GM19324 (cell line): ENCODE measurements around the gene TNIK.
A peak's percentile ranks its signal among the peaks of the same experiment; 100 is the strongest.

Experiments used
- ATAC-seq: cut with Tn5 transposase; IDR thresholded peaks from one replicate; pipeline ENCODE4 v1.9.1; 2021; ENCODE audit warnings: mild to moderate bottlenecking, moderate library complexity; ENCODE audit not compliant: unreplicated experiment, low FRiP score

TNIK gene

DNA sequence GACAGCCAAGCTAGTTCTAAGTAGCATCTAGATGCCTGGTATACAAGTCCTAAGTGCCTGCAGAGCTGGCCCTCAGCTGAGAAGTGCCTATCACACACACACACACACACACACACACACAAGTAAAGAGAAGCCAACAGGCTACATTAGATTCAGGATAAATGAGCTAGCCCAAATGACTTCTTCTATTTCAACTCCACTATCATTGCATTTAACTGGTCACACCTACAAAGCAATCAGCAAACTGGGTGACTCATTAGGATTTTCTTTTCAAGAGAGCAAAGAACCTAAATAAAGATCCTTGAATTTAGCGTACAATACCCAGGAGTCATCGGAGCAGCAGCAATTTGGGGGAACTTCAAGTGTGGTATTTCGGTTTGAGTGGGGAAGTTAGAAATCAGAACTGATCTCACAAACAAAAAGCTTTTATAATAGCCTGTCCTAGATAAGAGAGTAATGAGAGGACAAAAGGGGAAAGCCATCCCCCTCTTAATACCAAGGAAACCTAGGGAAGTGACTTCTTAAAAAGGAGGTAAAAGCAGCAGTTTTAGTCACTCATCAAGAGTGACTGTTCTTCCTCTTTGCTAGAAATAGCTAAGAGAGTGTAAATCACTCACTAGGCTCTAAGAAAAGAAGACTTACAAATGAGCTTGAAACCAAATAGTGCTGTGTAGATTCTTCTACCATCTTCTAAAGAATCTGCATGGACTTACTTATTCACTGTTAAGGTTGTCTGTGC is 112.7 kb downstream of the TNIK start:
- peak; percentile 58 for ATAC-seq

DNA sequence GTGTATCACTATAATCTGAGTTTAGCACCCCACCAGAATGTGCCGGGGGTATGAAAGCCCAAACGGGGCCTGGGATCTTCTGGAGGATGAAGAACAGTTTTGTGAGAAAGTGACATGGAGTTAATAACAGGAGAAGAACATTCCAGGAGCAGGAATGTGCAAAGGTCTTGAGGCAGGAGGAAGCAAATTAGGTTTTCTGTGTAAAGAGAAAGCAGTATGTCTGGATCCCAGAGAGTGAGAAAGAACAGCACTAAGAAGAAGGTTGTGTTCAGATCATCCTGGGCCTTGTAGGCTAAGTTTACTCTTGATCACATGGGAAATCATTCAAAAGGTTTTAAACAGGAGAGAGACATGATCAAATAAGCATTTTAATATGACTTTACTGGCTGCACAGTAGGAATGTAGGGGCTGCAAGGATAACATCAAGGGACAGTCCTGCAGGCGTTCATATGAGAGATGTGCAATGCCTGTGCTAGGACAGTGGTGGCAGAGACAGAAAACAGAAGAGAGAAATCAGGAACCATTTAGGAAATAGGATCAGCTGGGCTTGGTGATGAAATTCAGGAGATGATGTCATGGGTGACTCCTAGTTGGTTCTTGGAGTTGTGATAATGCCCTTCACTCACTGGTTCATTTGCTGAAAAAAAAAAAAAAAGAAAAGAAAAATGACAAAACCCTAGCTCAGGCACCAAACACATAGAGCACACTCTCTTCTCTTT is 113.5 kb downstream of the TNIK start:
- ATAC-seq = no peak

DNA sequence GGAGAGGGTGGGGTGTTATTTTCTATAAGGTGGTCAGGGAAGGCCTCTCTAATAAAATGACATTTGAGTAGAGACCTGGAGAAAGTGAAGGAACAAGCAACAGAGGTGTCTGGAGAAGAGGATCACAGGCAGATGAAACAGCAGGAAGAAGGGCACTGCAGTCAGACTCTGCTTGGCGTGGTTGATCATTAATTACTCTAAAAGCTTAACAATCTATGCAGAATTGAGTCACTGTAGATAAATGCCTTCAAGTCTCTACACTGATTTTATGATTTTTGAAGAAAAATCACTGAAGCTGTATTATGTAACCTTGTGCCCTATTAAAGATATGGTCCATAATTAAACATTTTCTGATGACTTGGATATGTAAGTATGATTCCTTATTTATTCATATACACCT is 114.2 kb downstream of the TNIK start:
- no peak for ATAC-seq

DNA sequence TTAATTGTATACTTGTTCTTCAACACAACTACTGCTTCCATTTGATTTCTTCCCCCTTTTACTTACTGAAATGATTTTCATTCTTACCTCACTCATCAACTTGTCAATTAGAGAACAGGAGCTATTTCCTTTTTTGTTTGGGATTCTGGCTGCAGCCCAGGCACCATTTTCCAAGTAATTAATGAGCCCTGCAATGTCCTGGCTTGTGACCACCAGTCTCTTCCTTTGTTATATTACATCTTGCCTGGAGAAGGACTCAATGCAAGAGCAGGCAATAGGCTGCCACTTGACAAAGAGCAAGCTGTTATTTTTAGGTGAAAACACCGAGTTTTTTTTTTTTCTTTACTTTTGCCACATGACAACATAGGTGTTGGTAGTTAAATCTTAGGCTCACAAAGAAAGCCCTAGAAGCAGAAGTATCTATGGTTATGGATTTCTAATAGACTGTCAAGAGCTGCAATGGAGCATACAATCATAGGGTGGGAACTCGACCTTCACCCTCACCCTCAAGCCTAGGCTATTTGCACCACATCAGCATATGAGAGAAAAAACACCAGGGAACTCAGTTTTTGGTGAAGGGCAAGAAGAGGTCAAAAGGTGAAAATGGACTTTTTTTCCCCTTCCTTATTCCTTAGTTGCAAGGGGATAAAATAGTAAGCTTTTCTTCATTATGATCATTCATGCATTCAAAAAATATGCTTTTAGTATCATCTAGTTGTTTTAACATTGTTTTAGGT is 114.9 kb downstream of the TNIK start:
- ATAC-seq = no peak

DNA sequence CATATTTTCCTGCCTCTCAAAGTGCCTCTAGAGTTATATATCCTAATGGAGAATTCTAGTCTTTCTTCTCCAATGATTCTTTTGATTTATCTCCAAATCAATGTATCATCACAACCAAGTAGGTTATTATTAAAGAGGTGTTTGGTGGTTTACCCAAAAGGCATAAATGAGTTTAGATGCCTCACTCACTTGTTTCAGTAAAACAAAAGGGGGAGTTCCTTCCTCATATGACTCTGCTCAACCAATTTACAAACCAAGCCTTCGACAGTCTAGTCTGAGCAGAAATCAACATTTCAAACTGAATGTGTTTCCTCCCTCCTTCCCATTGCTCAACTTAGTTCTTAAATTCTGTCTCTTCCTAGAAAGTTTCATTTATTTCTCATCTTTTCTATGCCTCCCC is 116.5 kb downstream of the TNIK start:
- ATAC-seq = no peak

DNA sequence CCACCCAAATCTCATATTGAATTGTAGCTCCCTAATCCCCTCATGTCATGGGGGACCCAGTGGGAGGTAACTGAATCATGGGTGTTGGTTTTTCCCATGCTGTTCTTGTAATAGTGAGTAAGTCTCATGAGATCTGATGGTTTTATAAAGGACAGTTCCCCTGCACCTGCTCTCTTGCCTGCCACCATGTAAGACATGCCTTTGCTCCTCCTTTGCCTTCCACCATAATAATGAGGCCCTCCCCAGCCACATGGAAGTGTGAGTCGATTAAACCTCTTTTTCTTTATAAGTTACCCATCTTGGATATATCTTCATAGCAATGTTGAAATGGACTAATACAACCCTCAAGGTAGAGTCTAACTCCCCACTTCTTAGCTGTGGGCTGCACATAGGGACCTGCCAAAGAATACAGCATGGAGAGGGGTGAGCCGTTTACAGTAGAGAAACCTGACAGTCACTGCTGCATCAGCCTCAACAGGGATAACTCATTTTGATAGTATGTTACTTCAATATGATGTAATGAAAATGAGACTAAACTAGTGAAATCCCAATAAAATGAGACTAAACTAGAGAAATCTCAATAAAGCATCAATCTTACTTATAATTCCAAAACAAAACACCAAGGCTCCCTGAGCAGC is 117.3 kb downstream of the TNIK start:
- ATAC-seq = no peak

DNA sequence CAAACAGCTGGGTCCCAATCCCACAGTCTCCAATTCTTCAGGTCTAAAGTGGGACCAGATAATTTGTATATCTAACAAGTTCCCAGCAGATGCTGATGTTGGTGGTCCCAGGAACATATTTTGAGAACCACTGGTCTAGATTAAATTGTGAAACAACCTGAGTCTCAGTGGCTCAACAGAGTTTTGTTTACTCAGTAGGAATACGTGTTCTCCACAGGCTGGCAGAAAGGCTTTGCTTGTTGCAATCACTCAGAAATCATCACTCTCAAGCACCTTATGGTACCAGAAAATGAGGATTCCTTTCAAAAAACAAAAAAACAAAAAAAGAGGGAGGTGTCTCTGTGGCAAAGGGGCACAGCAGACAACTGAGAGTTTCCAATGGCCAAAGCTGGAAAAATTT is 118.0 kb downstream of the TNIK start:
- no peak for ATAC-seq

DNA sequence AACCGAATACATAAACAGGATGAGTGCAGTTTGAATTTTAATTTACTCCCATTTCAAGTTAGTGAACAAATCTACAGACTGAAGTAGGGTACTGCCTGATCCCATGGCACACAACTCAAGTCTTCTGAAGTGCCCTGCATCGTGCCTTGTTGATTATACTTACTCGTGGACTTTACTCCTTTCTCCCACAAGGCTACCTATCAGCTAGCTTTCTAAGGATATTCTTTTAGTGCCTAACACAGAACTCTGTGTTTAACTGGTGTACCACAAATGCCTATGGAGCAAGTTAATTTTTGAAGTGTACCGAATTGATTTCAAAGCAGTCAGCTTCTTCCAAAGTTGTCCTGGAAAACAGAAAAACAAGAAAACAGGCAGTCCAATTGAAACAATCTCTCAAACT is 119.8 kb downstream of the TNIK start:
- ATAC-seq = no peak

DNA sequence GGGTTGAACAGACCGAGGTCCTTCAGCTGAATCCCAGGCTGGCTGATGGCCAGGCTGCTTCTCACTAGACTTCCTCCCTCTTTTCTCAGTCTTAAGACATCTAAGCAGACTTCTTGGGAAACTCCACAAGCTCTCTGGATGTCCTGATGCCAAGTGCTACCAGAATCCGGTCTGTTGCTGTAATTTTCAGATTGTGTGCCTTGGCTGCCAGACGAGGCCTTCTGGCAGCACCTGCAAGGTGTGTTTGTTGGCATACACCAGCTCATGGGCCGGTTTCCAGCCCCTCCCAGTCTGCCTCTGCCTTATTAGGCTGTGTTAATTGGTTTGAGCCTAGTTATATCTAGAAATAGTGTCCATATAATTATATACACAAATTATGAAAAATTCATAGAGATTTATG is 120.6 kb downstream of the TNIK start:
- no peak for ATAC-seq

DNA sequence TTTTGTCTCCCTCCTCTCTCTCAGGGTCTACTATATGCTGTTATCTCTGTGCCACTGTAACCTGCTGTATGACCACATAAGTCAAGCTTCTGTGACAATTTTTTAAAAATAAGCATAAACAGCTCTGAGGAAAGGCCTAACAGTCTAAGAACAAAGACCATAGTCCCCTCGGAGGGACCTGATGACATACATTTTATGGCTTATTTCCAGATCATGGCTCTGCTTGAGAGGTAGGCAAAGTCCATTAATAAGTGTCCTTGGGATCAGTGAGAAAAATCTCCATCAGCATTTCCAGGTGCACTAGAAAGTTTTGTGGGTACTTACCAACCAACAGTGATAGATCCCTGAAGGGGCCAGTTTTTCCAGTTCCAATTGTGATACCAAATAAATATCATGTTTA is 123.8 kb downstream of the TNIK start:
- no peak for ATAC-seq

DNA sequence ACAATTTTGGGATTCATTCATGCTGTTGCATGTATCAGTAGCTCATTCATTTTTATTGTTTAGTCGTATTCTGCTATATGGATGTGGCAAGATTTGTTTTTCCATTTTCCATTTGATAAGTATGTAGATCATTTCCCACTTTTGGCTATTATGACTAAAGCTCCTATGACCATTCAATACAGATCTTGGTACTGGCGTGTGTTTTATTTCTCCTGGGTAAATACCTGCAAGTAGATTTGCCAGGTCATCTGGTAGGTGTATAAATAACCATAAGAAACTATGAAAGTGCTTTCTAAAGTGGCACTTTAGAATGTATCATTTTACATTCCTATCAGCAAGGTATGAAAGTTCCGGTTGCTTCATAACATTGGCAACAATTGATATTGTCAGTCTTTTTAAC is 124.6 kb downstream of the TNIK start:
- ATAC-seq = no peak

DNA sequence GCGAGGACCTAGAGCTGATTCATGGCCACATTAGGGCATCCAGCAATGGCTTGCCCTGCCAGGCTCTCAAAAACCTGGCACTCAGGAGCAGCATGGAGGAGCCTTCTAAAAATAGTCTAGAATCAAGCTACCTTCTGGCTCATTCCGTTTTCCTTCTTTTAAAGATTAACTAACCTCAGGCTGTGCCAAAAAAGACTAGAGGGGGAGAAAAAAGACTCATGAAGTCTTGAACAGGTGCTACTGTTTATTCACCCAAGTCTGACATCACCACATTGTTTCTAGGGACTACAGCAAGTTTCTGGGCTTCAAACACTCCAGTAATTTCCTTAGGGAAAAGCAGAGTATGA is 125.8 kb downstream of the TNIK start:
- no peak for ATAC-seq

DNA sequence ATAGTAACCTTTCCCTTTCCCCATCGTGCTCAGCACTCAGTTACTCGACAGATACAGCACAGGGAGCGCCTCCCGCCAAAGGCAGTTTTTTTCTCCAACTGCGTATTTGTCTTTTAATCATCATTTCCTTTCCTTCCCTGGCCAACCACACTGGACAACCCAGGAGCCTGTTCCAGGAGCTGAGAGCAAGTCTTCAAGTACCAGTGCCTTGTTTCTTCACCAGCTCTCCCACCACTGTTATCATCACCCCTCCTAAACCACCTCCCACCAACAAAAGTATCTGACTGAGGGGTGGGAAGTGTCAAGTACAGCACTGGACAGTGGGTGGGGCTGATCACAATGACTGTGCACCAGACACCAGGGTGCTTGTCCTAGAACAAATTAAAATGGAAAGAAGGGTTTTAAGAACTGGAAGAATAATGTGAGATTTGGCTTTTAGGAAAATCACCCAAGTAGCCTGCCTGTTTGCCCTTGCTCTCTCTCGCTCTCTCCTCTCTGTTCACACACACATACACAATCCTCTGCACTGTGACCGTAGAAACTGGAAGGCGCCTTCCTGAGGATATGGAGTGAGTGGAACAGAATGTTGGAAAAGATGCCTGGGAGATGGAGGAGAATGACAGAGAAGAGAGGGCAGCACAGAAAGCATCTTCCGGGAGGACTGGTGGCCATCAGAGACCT is 126.3 kb downstream of the TNIK start:
- ATAC-seq = no peak

DNA sequence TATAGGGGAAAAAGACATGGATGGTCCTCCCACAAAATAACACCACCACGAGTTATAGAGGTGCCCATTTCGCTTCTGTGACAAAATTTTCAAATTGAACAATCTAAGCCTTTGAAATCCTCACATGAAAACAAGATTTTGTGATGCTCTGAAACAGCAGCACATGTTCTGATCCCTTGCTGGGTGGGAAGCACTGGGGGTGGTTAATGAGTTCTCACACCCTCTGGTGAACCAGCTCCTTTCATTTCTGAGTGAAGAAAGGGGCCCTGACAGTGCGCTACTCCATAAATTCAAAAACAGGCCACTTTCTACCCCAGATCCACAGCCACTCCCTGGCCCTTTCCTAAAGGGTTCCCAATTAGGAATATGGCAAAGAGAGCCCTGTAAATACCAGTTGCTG is 129.3 kb downstream of the TNIK start:
- no peak for ATAC-seq

DNA sequence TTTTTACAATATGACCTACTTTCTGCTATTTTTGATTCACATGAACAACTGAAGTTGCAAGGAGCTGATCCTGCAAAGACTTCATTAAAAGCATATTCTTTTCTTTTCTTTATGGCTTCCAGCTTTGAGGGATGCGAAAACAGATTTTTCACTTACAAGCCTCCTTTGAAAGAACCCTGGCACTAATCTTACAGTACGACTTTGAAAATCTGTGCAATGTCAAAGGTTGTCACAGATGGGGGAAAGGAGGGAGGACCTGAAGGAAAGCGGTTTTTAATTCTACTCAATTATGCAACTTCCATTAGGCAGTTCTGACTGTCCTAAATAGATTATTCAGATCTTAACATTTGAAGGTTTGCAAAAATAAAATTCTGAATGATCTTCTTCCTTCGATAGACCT is 130.5 kb downstream of the TNIK start:
- no peak for ATAC-seq

DNA sequence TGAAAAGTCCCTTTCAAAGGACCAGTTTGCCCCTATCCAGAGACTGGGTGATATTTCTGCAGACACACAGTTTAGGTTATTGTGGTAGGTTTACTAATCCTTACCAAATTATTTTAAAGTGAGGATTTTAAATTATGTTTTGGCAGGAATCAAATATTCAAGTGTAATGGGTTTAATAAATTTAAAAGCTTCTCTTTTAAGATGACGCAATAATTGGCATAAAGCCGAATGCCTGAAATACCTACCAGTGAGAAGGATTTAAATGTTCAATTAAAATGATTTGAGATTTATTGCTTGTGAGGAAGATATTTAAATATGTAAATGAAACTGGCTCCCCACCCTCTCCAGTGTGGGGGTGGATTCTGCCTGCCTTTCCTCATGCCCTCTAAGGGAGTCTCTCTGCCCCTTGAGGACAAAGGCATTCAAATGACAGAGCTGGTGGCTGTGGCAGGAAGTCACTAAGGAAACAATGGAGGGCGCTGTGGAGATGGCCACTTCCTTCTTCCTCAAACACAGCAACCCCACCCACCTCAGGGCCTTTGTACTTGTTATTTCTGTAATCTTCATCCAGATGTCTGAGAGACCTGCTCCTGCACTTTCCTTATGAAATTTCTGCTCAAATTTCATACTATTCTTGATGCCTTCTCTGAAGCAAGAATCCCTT is 131.7 kb downstream of the TNIK start:
- no peak for ATAC-seq

DNA sequence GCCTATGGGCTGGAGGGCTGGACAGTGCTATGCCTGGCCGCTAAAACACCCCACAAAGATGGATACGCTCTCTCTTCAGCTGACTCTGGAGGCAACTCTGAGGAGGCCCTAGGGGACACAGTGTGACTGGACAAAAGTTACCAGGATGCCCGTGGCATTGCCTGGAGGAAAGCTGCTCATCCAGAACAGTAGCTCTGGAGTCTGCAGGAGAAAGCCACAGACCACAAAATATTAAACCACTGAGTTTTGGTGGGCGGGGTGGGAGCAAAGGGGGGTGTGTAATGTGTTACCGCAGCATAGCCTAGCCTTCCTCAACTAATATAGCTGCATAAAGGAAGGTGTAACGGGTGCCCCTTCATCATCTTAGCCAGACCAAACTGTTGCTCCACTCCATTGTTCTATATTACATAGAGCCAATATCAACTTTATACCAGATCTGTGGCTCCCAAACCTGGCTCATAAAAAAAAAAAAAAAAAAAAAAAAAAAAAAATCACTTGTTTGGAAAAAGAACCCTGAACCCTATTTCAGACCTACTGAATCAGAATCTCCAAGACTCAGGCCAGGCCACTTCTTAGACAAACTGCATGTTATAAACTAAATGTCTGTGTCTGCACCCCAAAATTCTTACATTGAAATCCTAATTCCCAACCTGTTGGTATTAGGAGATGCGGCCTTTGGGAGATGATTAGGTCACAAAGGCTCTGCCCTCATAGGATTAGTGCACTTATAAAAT is 132.6 kb downstream of the TNIK start:
- no peak for ATAC-seq

DNA sequence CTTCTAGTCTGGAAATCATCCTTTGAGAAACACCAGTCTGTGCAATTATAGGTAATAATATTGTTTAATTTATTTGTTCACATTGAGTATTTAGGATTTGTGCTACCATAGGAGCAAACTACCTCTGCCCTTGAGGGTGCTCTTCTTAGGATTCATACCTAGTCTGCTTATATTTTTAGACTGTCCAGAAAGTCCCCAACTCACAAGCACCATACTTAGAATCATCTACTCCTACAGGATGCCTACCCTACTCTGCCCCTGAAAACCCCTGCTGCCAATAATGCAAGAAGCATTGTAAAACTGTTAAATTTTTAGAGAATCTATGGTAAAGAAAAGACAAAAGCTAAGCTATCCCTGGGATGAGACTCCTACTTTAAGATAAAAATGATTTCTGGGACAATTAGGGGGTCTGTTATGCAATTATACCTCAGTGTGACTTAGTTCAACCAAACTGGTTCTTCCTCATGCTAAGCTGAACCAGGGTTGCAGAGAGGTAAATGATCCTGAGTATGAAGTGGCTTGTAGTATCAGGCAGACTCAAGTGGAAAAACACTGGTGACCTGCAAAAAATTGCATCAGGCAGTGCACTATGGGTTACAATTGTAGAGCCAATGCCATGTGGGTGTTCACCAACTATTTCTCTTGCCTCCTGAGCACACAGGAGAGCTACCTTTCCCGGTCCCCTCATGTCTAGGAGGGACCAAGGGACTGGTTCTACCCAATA is 133.3 kb downstream of the TNIK start:
- ATAC-seq = no peak
